Subcutaneous abdominal adipose tissue (tissue), 5 donors: ENCODE measurements around the gene NIT1.

ENCODE experiments used
- H3K27ac ChIP-seq: one replicate; pipeline ENCODE4 v1.7.0; 2013; ENCODE audit warnings: low read depth, mild to moderate bottlenecking, inconsistent platforms, low read length, moderate library complexity
- H3K27me3 ChIP-seq, 5 donors: one replicate each; pipeline ENCODE4 v1.7.0; 2013; ENCODE audit warnings: low read length in 5 of 5, inconsistent platforms in 1 of 5; ENCODE audit not compliant: control insufficient read depth in 5 of 5, insufficient read depth in 4 of 5
- H3K36me3 ChIP-seq, 5 donors: one replicate each; pipeline ENCODE4 v1.7.0; 2013; ENCODE audit warnings: low read length in 5 of 5; ENCODE audit not compliant: control insufficient read depth in 5 of 5, insufficient read depth in 5 of 5
- H3K4me1 ChIP-seq, 5 donors: one replicate each; pipeline ENCODE4 v1.7.0; 2013; ENCODE audit warnings: low read length in 5 of 5, mild to moderate bottlenecking in 3 of 5, moderate library complexity in 1 of 5; ENCODE audit not compliant: control insufficient read depth in 5 of 5, insufficient read depth in 5 of 5
- H3K4me3 ChIP-seq, 5 donors: one replicate each; pipeline ENCODE4 v1.7.0; 2013; ENCODE audit warnings: low read length in 5 of 5, low read depth in 1 of 5
- H3K9ac ChIP-seq, 5 donors: one replicate each; pipeline ENCODE4 v1.7.0; 2013; ENCODE audit warnings: low read length in 5 of 5, mild to moderate bottlenecking in 4 of 5, moderate library complexity in 3 of 5
- H3K9me3 ChIP-seq, 5 donors: one replicate each; pipeline ENCODE4 v1.7.0; 2013; ENCODE audit warnings: low read length in 5 of 5; ENCODE audit not compliant: control insufficient read depth in 5 of 5
- donor health status: healthy.
- donor health status: healthy.
- donor health status: healthy.
- donor health status: healthy.
- donor health status: healthy.

Gene NIT1

DNA sequence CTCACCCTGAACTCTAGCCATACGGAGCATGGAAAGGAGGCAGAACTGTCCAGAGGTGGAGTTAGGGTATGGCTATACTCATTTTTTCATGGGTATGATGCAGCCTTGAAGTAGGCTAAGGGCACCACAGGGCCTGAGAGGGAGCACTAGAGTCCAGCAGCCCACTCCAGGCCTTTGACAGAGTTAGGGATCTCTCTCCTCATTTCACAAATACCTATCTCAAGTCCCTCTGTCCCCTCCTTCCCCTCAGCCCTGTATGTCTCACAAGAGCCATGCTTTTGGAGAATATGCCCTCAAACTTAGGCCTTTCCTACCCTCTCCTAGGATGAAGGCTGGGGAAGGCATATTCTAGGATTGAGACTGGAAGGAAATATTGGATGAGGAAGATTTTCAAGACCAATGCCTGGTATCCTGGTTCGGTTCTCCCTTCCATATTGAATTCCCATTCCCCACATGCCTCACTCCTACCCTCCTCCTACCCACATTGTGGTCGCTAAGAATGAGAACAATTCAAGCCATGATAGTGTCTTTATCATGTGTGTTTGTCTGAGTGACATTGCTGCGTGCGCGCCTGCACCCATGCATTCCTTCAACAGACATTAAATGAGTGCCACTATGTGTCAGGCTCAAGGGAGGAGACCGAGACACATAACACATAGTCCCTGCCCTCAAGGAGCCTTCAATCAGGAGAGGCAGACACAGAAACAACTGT, 26.0 kb upstream of the NIT1 start:
- Histone ChIP-seq H3K9ac (no peak overlapping the region), H3K27ac (no peak overlapping the region), H3K9me3 (no peaks in the 10 kb centered on the region), H3K36me3 (no peaks in the 10 kb centered on the region), H3K4me1 (peaks cover 3 to 15% (median 10%) of the 10 kb centered on the region in 5 donors), H3K27me3 (no peaks in the 10 kb centered on the region), H3K4me3 (no peak overlapping the region)

DNA sequence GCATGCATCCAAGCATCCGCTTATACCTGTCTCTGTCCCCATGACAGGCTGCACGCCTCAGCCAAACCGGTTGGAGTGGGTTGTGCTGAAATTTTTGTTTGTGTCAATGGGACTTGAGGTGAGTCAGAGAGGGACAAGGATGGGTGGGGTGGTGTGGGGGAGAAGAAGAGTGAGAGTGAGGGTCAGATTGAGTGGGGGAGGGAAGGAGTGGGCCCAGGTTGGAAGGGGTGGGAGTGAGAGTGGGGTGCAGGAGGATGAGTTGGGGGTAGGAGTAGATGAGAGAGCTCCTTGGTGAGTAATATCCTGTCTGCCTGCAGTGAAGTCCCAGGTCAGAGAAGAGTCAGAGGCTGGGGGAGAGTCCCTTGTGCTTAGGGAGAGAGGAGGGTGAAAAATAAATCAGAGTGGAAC, 25.3 kb upstream of the NIT1 start:
- Histone ChIP-seq H3K4me1 (peaks cover 7 to 21% (median 16%) of the 10 kb centered on the region in 5 donors), H3K9ac (no peak overlapping the region), H3K27ac (no peak overlapping the region), H3K27me3 (no peaks in the 10 kb centered on the region), H3K36me3 (no peaks in the 10 kb centered on the region), H3K4me3 (no peak overlapping the region), H3K9me3 (no peaks in the 10 kb centered on the region)

DNA sequence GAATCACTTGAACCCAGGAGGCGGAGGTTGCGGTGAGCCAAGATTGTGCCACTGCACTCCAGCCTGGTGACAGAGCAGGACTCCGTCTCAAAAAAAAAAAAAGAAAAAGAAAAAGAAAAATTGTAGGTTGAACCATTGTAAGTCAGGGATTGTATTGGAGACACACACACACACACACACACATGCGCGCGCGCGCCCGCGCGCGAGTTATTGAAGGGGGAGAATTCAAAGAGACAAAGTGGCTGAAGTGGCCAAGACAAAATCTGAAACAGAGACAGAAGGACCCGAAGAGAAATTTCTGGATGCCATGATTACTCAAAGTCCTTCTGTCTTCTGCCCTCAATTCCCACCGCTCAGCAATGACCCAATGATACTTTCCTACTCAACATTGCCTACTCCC, 23.4 kb upstream of the NIT1 start:
- Histone ChIP-seq H3K27me3 (no peaks in the 10 kb centered on the region), H3K4me1 (peaks cover 10 to 34% (median 31%) of the 10 kb centered on the region in 5 donors), H3K36me3 (peaks cover 0 to 4% (median 0%) of the 10 kb centered on the region in 5 donors), H3K4me3 (no peak overlapping the region), H3K27ac (no peak overlapping the region), H3K9ac (no peak overlapping the region), H3K9me3 (no peaks in the 10 kb centered on the region)

DNA sequence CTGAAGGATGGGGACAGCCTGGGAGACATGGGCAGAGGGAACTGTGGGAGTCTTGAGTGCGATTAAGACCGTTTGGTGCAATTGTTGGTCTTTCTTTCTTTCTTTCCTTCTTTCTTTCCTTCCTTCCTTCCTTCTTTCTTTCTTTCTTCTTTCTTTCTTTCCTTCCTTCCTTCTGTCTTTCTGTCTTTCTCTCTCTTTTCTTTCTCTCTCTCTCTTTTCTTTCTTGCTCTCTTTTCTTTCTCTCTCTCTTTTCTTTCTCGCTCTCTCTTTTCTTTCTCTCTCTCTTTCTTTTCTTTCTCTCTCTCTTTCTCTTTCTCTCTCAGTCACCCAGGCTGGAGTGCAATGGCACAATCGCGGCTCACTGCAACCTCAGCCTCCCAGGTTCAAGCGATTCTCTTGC, 22.7 kb upstream of the NIT1 start:
- Histone ChIP-seq H3K36me3 (peaks cover 0 to 10% (median 3%) of the 10 kb centered on the region in 5 donors), H3K4me1 (peaks cover 12 to 37% (median 31%) of the 10 kb centered on the region in 5 donors), H3K9me3 (no peaks in the 10 kb centered on the region), H3K9ac (no peak overlapping the region), H3K27ac (no peak overlapping the region), H3K4me3 (no peak overlapping the region), H3K27me3 (no peaks in the 10 kb centered on the region)

DNA sequence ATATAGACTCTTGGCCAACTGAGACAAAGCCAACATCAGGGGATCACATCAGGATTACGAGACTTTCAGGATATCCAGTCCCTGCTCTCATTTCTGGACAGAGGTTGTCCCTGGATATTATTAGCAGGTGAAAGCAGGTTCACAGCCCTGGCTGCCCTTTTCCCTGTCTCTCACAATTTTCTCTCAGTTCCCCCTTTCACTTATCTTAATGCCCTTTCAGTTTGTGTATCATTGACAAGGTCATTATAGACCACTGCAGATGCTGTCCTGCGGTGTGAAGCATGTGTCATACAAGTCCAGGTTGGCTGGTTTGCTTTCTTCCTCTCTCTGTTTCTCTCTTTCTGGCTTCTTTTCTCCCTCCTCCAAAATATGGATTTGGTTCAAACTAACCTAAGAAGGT, 21.9 kb upstream of the NIT1 start:
- Histone ChIP-seq H3K4me3 (no peak overlapping the region), H3K36me3 (peaks cover 0 to 10% (median 10%) of the 10 kb centered on the region in 5 donors), H3K9me3 (no peaks in the 10 kb centered on the region), H3K27me3 (no peaks in the 10 kb centered on the region), H3K4me1 (peaks cover 12 to 43% (median 35%) of the 10 kb centered on the region in 5 donors), H3K27ac (peak overlapping the region; percentile 38), H3K9ac (peak overlapping the region in 2 of 5 donors; percentile 8 to 53)

DNA sequence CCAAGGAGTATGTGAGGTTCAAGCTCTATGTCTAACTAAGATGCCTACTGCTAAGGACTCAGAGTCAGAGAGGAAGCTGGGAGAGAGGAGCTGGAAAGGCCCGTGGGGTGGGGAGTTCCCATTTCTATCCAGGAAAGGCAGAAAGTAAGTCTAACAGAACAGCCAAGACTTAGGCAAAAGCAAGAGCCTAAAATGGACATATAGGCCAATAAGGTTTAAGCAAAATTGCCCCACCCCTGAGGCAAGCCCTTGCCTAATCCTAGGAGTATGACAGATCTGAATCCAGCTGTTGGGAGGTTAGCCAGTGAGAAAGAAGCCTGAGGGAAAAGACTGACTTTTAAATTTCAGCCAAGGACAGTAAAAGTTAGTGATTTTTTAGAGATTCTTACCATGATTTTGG, 21.4 kb upstream of the NIT1 start:
- H3K9ac ChIP-seq, result peak overlapping the region in 2 of 5 donors; percentile 53 to 70
- H3K27ac ChIP-seq, result peak overlapping the region; percentile 38

DNA sequence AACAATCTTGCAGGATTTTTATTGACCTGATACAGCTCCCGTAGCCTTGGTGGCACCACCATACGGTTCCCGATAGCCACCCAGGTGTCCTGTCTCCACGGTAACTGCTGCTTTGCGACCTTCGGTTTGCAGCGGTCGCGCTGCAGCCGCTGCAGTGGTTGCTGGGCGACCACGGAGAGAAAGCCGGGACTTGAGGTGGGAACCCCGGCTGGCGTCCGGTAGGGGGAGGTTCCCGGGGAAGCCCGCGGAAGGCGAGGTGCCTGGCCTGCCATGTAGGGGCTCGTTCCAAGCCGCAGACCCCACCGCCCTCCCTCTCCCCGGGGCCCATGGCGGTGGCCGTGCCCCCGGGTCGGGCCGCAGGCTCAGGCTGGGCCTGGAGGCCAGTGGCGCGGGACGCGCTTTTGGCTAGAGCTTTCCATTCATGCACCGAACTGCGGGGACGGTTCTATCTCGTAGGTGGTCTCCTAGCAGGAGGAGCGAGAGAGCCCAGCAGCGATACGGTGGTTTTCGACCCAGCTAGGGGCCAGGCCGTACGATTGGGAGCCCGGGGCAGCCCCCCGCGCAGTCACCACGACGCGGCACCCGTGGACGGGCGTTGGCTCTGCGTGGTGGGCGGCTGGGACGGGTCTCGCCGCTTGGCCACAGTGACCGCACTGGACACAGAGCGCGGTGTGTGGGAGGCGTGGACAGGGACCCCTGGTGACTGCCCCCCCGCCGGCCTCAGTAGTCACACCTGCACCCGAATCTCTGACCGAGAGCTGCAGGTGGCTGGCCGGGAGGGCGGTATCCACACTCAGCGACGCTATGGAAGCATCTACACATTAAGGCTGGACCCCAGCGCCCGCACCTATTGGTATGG, 19.5 kb upstream of the NIT1 start, which contains the start of gene KLHDC9:
KLHDC9 (plus strand) TSS at position 152 of the 859 bp plus-strand sequence; CDS start at position 327, 175 bp downstream.
- Histone ChIP-seq H3K27me3 (no peaks in the 10 kb centered on the region), H3K27ac (peak within 1 kb of the TSS; percentile 81), H3K9me3 (no peaks in the 10 kb centered on the region), H3K9ac (peak within 1 kb of the TSS; percentile 68 to 86 (median 73)), H3K4me3 (peak within 1 kb of the TSS; percentile 65 to 82 (median 71)), H3K36me3 (peaks cover 0 to 23% (median 21%) of the 10 kb centered on the region in 5 donors), H3K4me1 (peaks cover 12 to 52% (median 46%) of the 10 kb centered on the region in 5 donors)

More for the DNA sequence above, 21.4 kb upstream of the NIT1 start:
- H3K36me3 ChIP-seq, result peaks cover 0 to 15% (median 14%) of the 10 kb centered on the region in 5 donors
- H3K9me3 ChIP-seq, result no peaks in the 10 kb centered on the region
- no peak overlapping the region for H3K4me3 ChIP-seq
- H3K27me3 ChIP-seq, result no peaks in the 10 kb centered on the region
- peaks cover 12 to 48% (median 38%) of the 10 kb centered on the region in 5 donors for H3K4me1 ChIP-seq

DNA sequence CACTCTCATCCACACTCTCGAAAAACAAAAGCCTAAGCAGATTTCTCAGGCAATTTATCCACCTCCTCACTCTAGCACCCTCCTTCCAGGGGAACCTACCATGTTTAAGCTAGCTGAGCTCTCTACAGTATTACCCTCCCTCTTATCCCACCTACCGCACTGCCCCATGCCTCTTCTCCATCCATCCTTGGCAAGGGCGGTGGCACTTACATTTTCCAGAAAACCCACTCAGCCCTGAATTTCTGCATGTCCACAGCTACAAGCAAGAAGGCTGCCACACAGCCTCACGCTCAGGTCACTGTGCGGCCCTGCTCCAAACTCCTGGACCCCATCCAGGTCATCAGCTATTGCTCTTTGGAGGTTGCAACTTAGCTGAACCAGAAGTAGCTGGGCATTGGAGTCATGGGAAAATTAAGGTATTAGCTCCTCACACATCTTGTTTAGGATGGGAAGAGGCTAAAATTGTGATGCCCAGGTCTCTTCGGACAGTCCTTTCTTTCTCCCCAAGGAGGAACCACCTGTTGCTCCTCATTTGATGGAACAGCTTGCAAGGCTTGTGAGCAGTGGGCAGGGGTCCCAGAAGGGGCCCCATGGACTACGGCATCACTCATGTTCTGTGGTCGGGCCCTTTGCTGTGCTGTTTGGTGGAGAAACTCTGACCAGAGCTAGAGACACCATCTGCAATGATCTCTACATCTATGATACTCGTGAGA, 18.7 kb upstream of the NIT1 start:
- H3K4me3 ChIP-seq, result peak overlapping the region in 2 of 5 donors; percentile 65 to 75
- H3K27me3 ChIP-seq, result no peaks in the 10 kb centered on the region
- H3K36me3 ChIP-seq, result peaks cover 0 to 23% (median 21%) of the 10 kb centered on the region in 5 donors
- H3K9me3 ChIP-seq, result no peaks in the 10 kb centered on the region
- peaks cover 14 to 60% (median 53%) of the 10 kb centered on the region in 5 donors for H3K4me1 ChIP-seq
- H3K27ac ChIP-seq, result peak overlapping the region; percentile 81
- H3K9ac ChIP-seq, result peak overlapping the region in 1 of 5 donors; percentile 86

DNA sequence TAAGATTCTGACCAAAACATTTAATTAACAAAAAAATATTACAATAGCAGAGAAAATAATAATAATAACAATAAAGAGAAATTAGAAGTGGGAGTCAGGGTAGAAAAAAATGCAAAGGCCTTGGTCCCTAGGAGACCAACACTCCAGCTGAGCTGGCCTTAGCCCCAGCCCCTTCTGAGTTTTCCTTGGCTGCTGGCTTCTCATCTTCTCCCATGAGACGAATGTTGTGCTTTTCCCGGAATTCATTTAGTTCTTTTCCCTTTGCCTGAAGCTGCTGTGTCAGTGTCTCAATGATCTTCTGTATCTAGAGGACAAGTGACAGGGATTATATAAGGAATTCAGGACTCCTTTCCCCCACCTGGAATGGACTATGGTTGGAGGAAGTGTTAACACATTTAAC, 17.3 kb upstream of the NIT1 start:
- no peaks in the 10 kb centered on the region for H3K9me3 ChIP-seq
- H3K4me1 ChIP-seq, result peaks cover 14 to 66% (median 58%) of the 10 kb centered on the region in 5 donors
- no peaks in the 10 kb centered on the region for H3K27me3 ChIP-seq
- H3K4me3 ChIP-seq, result no peak overlapping the region
- H3K27ac ChIP-seq, result peak overlapping the region; percentile 81
- H3K36me3 ChIP-seq, result peaks cover 0 to 23% (median 21%) of the 10 kb centered on the region in 5 donors
- peak overlapping the region in 2 of 5 donors; percentile 59 to 74 for H3K9ac ChIP-seq
